Muscle of leg (tissue), 11 donors: ENCODE data around the gene TFAP2C. TPM values are rescaled to one million over a fixed set of nuclear protein-coding genes. Genes with fewer than 3 reads are reported as not detected.
"Not testable (repeated sequence)": the region's sequence is repeated elsewhere in the genome, so short reads cannot be mapped to it uniquely, and the experiment has no call there.

Experiments
- DNase-seq: peaks from one replicate; pipeline ENCODE4 v3.0.0; 2013
- H3K27ac ChIP-seq: one replicate; pipeline ENCODE4 v1.5.1; 2013; ENCODE audit warnings: mild to moderate bottlenecking, low read length, control low read depth
- H3K27me3 ChIP-seq: one replicate; pipeline ENCODE4 v1.6.1; 2013; ENCODE audit warnings: low read length; ENCODE audit not compliant: control insufficient read depth, insufficient read depth
- H3K36me3 ChIP-seq: one replicate; pipeline ENCODE4 v1.6.1; 2013; ENCODE audit warnings: low read length; ENCODE audit not compliant: control insufficient read depth, insufficient read depth
- H3K4me1 ChIP-seq: one replicate; pipeline ENCODE4 v1.6.1; 2013; ENCODE audit warnings: low read length; ENCODE audit not compliant: control insufficient read depth, insufficient read depth
- H3K4me3 ChIP-seq: one replicate; pipeline ENCODE4 v1.5.1; 2013; ENCODE audit warnings: low read length, control low read depth
- H3K9me3 ChIP-seq: replicated peaks from 2 replicates; pipeline ENCODE4 v1.6.1; 2013; ENCODE audit warnings: low read depth, low read length; ENCODE audit not compliant: control insufficient read depth
- WGBS: methylation state at CpG from one replicate; pipeline ENCODE4 v1.1.5; 2013; ENCODE audit warnings: missing lambda C conversion rate; ENCODE audit not compliant: insufficient coverage; 5-methylcytosine and 5-hydroxymethylcytosine counted together
- polyA plus RNA-seq, 8 donors: library from polyadenylated mRNA; unstranded; fragments of 120-200 nt; gene quantifications; one replicate each; pipeline versions ENCODE4 v1.2.1 to v1.2.3, GENCODE V29; 2013; ENCODE audit warnings: inconsistent platforms in 1 of 8, low replicate concordance in 1 of 8; ENCODE audit not compliant: insufficient read length in 8 of 8, insufficient read depth in 1 of 8
- total RNA-seq: library from RNA; stranded (reverse); fragments of 120-200 nt; gene quantifications from one replicate; pipeline ENCODE4 v1.2.4, GENCODE V29; 2013

TFAP2C gene
- total and polyA plus RNA-seq, 9 donors = 0.06 to 6.1 (median 0.08) TPM

- Histone ChIP-seq H3K4me1 (no peaks in the 10 kb centered on the region), H3K4me3 (no peak overlapping the region), H3K27me3 (peaks cover 44% of the 10 kb centered on the region), H3K9me3 (no peaks in the 10 kb centered on the region), H3K36me3 (no peaks in the 10 kb centered on the region), H3K27ac (no peak overlapping the region)
- 66% methylated on average over 7 of the region's 10 CpGs for WGBS
- no peak for DNase-seq
Measured at GRCh38 chr20:56637576-56637975, 8.5 kb downstream of the TFAP2C start.

- Histone ChIP-seq H3K27me3 (peaks cover 5% of the 10 kb centered on the region), H3K27ac (no peak overlapping the region), H3K4me1 (no peaks in the 10 kb centered on the region), H3K36me3 (no peaks in the 10 kb centered on the region), H3K4me3 (no peak overlapping the region), H3K9me3 (no peaks in the 10 kb centered on the region)
- 71% methylated on average over 1 of the region's 4 CpGs for WGBS
- DNase-seq = no peak
Measured at GRCh38 chr20:56646599-56646998, 17.5 kb downstream of the TFAP2C start.

- peaks cover 10% of the 10 kb centered on the region for H3K27me3 ChIP-seq
- DNase-seq = no peak
- H3K36me3 ChIP-seq = no peaks in the 10 kb centered on the region
- no peaks in the 10 kb centered on the region for H3K4me1 ChIP-seq
- H3K4me3 ChIP-seq = no peak overlapping the region
- WGBS = no CpG with 5 or more reads among the region's 4 CpGs
- no peaks in the 10 kb centered on the region for H3K9me3 ChIP-seq
- no peak overlapping the region for H3K27ac ChIP-seq
Measured at GRCh38 chr20:56653211-56653610, 24.1 kb downstream of the TFAP2C start.

DNA sequence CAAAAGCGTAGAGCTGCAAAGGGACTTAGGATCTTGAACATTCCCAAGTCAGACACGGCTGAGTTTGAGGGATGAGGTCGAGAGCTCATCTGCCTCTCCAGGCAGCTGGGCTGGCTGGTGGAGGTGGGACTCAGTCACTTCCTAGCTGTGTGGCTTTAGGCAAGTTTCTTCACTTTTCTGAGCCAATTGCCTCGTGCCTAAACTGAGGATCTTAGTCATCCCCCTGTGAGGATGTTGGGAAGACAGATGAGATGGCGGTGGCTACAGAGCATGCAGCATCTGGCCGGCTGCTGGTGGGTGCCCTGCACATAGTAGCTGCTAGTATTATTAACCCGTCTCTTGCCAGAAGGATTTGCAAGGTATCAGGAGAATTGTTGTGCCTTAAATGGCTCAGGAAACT is 27.5 kb downstream of the TFAP2C start:
- WGBS = 22% methylated on average over 6 of the region's 7 CpGs
- Histone ChIP-seq H3K4me1 (no peaks in the 10 kb centered on the region), H3K27me3 (peaks cover 10% of the 10 kb centered on the region), H3K9me3 (no peaks in the 10 kb centered on the region), H3K36me3 (no peaks in the 10 kb centered on the region), H3K27ac (no peak overlapping the region), H3K4me3 (no peak overlapping the region)
- DNase-seq = no peak

DNA sequence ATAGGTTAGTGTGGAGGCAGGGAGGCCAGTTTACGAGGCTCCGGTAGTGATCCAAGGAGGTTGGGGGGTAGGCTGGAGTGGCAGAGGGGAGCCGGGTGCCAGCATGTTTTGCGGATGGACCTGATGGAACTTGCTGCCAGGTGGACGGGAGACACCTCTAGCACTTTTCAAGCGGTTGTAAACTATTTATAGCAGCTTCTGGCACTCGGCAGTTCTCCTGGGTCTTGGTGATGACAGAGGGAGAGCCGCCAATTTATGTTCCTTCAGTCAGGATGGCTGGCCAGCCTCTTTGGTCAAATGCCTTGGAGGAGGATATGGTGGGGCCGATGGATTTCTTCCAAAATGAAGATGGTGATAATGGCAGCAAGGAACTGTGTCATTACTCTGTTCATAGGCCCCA is 28.8 kb downstream of the TFAP2C start:
- Histone ChIP-seq H3K4me3 (no peak overlapping the region), H3K27me3 (peaks cover 10% of the 10 kb centered on the region), H3K4me1 (no peaks in the 10 kb centered on the region), H3K36me3 (no peaks in the 10 kb centered on the region), H3K27ac (no peak overlapping the region), H3K9me3 (no peaks in the 10 kb centered on the region)
- no peak for DNase-seq
- 26% methylated on average over 4 of the region's 9 CpGs for WGBS

GRCh38 chr20:56658341-56658947 is 29.3 kb downstream of the TFAP2C start:
- WGBS = 97% methylated on average over 7 of the region's 8 CpGs
- not testable (repeated sequence) for H3K9me3 ChIP-seq, H3K27ac ChIP-seq, DNase-seq, H3K27me3 ChIP-seq, H3K4me3 ChIP-seq, H3K36me3 ChIP-seq, H3K4me1 ChIP-seq

- no peaks in the 10 kb centered on the region for H3K4me1 ChIP-seq
- no peak for DNase-seq
- peaks cover 5% of the 10 kb centered on the region for H3K27me3 ChIP-seq
- no peaks in the 10 kb centered on the region for H3K9me3 ChIP-seq
- 95% methylated on average over 7 of the region's 9 CpGs for WGBS
- no peaks in the 10 kb centered on the region for H3K36me3 ChIP-seq
- H3K4me3 ChIP-seq = no peak overlapping the region
- H3K27ac ChIP-seq = no peak overlapping the region
Measured at GRCh38 chr20:56663660-56664059, 34.6 kb downstream of the TFAP2C start.

- H3K27me3 ChIP-seq = peaks cover 5% of the 10 kb centered on the region
- WGBS = 20% methylated on average over 1 of the region's 1 CpG
- DNase-seq = no peak
Measured at GRCh38 chr20:56664796-56665195, 35.7 kb downstream of the TFAP2C start.

GRCh38 chr20:56665806-56666205 is 36.7 kb downstream of the TFAP2C start:
- Histone ChIP-seq H3K27ac (no peak overlapping the region), H3K9me3 (no peaks in the 10 kb centered on the region), H3K27me3 (peaks cover 5% of the 10 kb centered on the region), H3K36me3 (no peaks in the 10 kb centered on the region), H3K4me3 (no peak overlapping the region), H3K4me1 (no peaks in the 10 kb centered on the region)
- DNase-seq = no peak
- 57% methylated on average over 6 of the region's 12 CpGs for WGBS

More at GRCh38 chr20:56664796-56665195, 35.7 kb downstream of the TFAP2C start:
- no peaks in the 10 kb centered on the region for H3K9me3 ChIP-seq
- no peak overlapping the region for H3K4me3 ChIP-seq
- H3K36me3 ChIP-seq = no peaks in the 10 kb centered on the region
- no peaks in the 10 kb centered on the region for H3K4me1 ChIP-seq
- H3K27ac ChIP-seq = no peak overlapping the region

DNA sequence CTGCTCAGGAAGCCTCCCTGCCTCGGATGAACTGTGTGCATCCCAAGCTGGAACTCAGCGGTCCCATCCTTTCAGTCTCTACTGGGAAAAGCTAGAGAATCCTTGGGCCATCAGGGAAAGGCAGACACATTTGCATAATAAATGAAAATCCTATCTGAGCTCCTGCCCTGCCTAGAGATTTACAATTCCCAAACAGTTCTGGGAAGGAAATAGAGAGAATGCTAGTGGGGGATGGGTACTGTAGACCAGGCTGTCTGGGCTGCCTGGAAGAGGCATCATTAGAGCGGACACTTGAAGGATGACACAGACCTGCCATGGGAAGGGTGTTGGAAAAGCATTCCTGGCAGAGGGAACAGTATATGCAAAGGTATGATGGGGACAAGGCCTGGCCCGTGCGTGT is 44.3 kb downstream of the TFAP2C start:
- no peak overlapping the region for H3K27ac ChIP-seq
- DNase-seq = no peak
- H3K4me3 ChIP-seq = no peak overlapping the region
- H3K27me3 ChIP-seq = peaks cover 2% of the 10 kb centered on the region
- H3K9me3 ChIP-seq = no peaks in the 10 kb centered on the region
- WGBS = 92% methylated on average over 4 of the region's 5 CpGs
- no peaks in the 10 kb centered on the region for H3K36me3 ChIP-seq
- no peaks in the 10 kb centered on the region for H3K4me1 ChIP-seq

DNA sequence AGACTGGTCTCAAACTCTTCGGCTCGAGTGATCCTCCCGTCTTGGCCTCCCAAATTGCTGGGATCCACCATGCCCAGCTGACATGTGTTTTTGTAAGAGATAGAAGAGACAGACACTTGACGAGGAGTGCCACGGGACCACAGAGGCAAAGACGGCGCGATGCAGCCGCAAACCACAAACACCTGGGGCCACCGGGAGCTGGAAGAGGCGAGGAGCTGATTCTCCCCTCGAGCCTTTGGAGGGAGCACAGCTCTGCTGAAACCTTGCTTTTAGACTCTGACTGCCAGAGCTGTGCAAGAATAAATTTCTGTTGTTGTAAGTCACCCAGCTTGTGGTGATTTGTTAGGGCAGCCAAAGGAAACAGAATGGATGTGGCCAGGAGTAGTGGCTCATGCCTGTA is 46.9 kb downstream of the TFAP2C start:
- H3K9me3 ChIP-seq = no peaks in the 10 kb centered on the region
- no peak overlapping the region for H3K4me3 ChIP-seq
- no peaks in the 10 kb centered on the region for H3K36me3 ChIP-seq
- DNase-seq = no peak
- H3K27ac ChIP-seq = no peak overlapping the region
- 72% methylated on average over 12 of the region's 12 CpGs for WGBS
- peaks cover 2% of the 10 kb centered on the region for H3K27me3 ChIP-seq
- no peaks in the 10 kb centered on the region for H3K4me1 ChIP-seq
